ENCODE results near the gene LRRC37A3. TPM values are rescaled to one million over a fixed set of nuclear protein-coding genes. Genes with fewer than 3 reads are reported as not detected.

Gene LRRC37A3
- total and polyA plus RNA-seq, 2 of the 13 experiments (the other 11 are each of a cell fraction or from before 2014, with no cell fraction given), result 0.62 to 1.1 TPM

- 0 out of 2 replicates have a peak, but pooled peaks have one; percentile 60 for TF ChIP-seq ZNF383 (CRISPR knock-in tag; IDR thresholded peaks at IDR 0.05; ENCODE audit: borderline replicate concordance)
- TF ChIP-seq ARID3A (IDR thresholded peaks at IDR 0.05; ENCODE audit: low read depth, low read length), result no peak
- TF ChIP-seq NFKB2 (CRISPR knock-in tag; IDR thresholded peaks at IDR 0.05; ENCODE audit: borderline replicate concordance), result no peak
- peak; percentile 53; the same call in 1 of the 2 replicates for TF ChIP-seq ZBTB33 (CRISPR knock-in tag; IDR thresholded peaks at IDR 0.05)
- TF ChIP-seq FOXO4 (CRISPR knock-in tag; conservative IDR thresholded peaks at IDR 0.05), result no peak
- TF ChIP-seq ZNF790 (CRISPR knock-in tag; IDR thresholded peaks at IDR 0.05; ENCODE audit: borderline replicate concordance), result 0 out of 2 replicates have a peak, but pooled peaks have one; percentile 43
- TF ChIP-seq GABPA (IDR thresholded peaks at IDR 0.05; ENCODE audit: low read depth, low read length), result no peak
- TF ChIP-seq GABPA (CRISPR knock-in tag; IDR thresholded peaks at IDR 0.05; ENCODE audit: low read depth), result no peak
- TF ChIP-seq ZSCAN29 (CRISPR knock-in tag; conservative IDR thresholded peaks at IDR 0.05), result 0 out of 2 replicates have a peak, but pooled peaks have one; percentile 62
- no peak; the same call in 1 of the 2 replicates for TF ChIP-seq ZNF772 (CRISPR knock-in tag; IDR thresholded peaks at IDR 0.05)
- no peak for TF ChIP-seq RNF219 (CRISPR knock-in tag; IDR thresholded peaks at IDR 0.05)
- 0 out of 2 replicates have a peak, but pooled peaks have one; percentile 27 for TF ChIP-seq ZNF746 (CRISPR knock-in tag; IDR thresholded peaks at IDR 0.05)
- TF ChIP-seq FOSL2 (CRISPR knock-in tag; IDR thresholded peaks at IDR 0.05), result 0 out of 2 replicates have a peak, but pooled peaks have one; percentile 22
- TF ChIP-seq ZNF230 (CRISPR knock-in tag; IDR thresholded peaks at IDR 0.05), result 0 out of 2 replicates have a peak, but pooled peaks have one; percentile 53
- TF ChIP-seq ZNF589 (CRISPR knock-in tag; conservative IDR thresholded peaks at IDR 0.05), result no peak
- TF ChIP-seq ZBTB20 (CRISPR knock-in tag; IDR thresholded peaks at IDR 0.05; ENCODE audit: borderline replicate concordance, low read depth), result no peak
- TF ChIP-seq SPEN (CRISPR knock-in tag; IDR thresholded peaks at IDR 0.05; ENCODE audit: low read depth), result peak; percentile 8; the same call in 1 of the 2 replicates
- TF ChIP-seq KDM5B (CRISPR knock-in tag; IDR thresholded peaks at IDR 0.05; ENCODE audit: borderline replicate concordance), result peak; percentile 50; the same call in 1 of the 2 replicates
- TF ChIP-seq BCL6 (CRISPR knock-in tag; IDR thresholded peaks at IDR 0.05), result peak; percentile 56; the same call in 1 of the 2 replicates
- TF ChIP-seq TFDP2 (CRISPR knock-in tag; IDR thresholded peaks at IDR 0.05), result no peak
These were observed 1.3 kb upstream of the LRRC37A3 start (continued) for GRCh38 chr17:64920419-64921172.

All from HepG2 (cell line).